GM23338 (cell line): ENCODE data around the gene PNKP. TPM values are rescaled to one million over a fixed set of nuclear protein-coding genes. Genes with fewer than 3 reads are reported as not detected.

Experiments
- ATAC-seq: fragments of 200-7000 bp; cut with Tn5 transposase; 3 replicates; pipeline ENCODE4 v1.9.1; 2020
- DNase-seq: peaks from one replicate; pipeline ENCODE4 v3.0.0-alpha.2; 2015; ENCODE audit warnings: low spot score
- H2AFZ ChIP-seq: fragments of 200-600 bp; sonication (generic); 2 replicates; pipeline ENCODE4 v1.8.0; 2016; ENCODE audit warnings: antibody characterized with exemption, mild to moderate bottlenecking, moderate library complexity
- H3F3A ChIP-seq: fragments of 200-600 bp; sonication (generic); replicated peaks from 2 replicates; pipeline ENCODE4 v1.8.0; 2017; ENCODE audit warnings: antibody characterized with exemption, mixed run types, low read depth
- H3K27ac ChIP-seq: fragments of 200-600 bp; sonication (generic); 2 replicates; pipeline ENCODE4 v1.6.1; 2016; ENCODE audit warnings: low read depth
- H3K27me3 ChIP-seq: fragments of 200-600 bp; sonication (generic); 2 replicates; pipeline ENCODE4 v1.8.0; 2016; ENCODE audit warnings: mild to moderate bottlenecking, mixed run types, moderate library complexity; ENCODE audit not compliant: insufficient read depth
- H3K36me3 ChIP-seq: fragments of 200-600 bp; sonication (generic); 2 replicates; pipeline ENCODE4 v1.8.0; 2016; ENCODE audit warnings: mild to moderate bottlenecking; ENCODE audit not compliant: insufficient read depth
- H3K4me1 ChIP-seq: fragments of 200-600 bp; sonication (generic); 2 replicates; pipeline ENCODE4 v1.8.0; 2016; ENCODE audit warnings: mild to moderate bottlenecking, moderate library complexity; ENCODE audit not compliant: insufficient read depth
- H3K4me2 ChIP-seq: fragments of 200-600 bp; sonication (generic); 2 replicates; pipeline ENCODE4 v1.7.1; 2017; ENCODE audit warnings: mixed run types
- H3K4me3 ChIP-seq: fragments of 200-600 bp; sonication (generic); 2 replicates; pipeline ENCODE4 v1.6.1; 2016; ENCODE audit warnings: mixed run types
- H3K79me2 ChIP-seq: fragments of 200-600 bp; sonication (generic); replicated peaks from 2 replicates; pipeline ENCODE4 v1.8.0; 2017; ENCODE audit warnings: mild to moderate bottlenecking; ENCODE audit not compliant: insufficient read depth
- H3K9me2 ChIP-seq: fragments of 200-600 bp; sonication (generic); 2 replicates; pipeline ENCODE4 v1.8.0; 2017; ENCODE audit not compliant: insufficient read depth
- H4K20me1 ChIP-seq: fragments of 200-600 bp; sonication (generic); replicated peaks from 2 replicates; pipeline ENCODE4 v1.8.0; 2017; ENCODE audit warnings: mild to moderate bottlenecking; ENCODE audit not compliant: insufficient read depth
- H3K27ac Mint-ChIP-seq: 2 replicates; pipeline ENCODE4 v1.8.0; 2020; ENCODE audit warnings: inconsistent platforms, mild to moderate bottlenecking, moderate library complexity, mixed read lengths
- H3K27me3 Mint-ChIP-seq: 3 replicates; pipeline ENCODE4 v1.8.0; 2022; ENCODE audit warnings: low read depth, mild to moderate bottlenecking, moderate library complexity, mixed read lengths, inconsistent platforms; ENCODE audit not compliant: insufficient read depth, poor library complexity
- H3K36me3 Mint-ChIP-seq: 3 replicates; pipeline ENCODE4 v1.8.0; 2021; ENCODE audit warnings: low read depth, mild to moderate bottlenecking, inconsistent platforms, moderate library complexity, mixed read lengths
- H3K4me1 Mint-ChIP-seq: 3 replicates; pipeline ENCODE4 v1.8.0; 2020; ENCODE audit warnings: mild to moderate bottlenecking, inconsistent platforms, mixed read lengths
- H3K4me3 Mint-ChIP-seq: 3 replicates; pipeline ENCODE4 v1.8.0; 2021; ENCODE audit warnings: moderate library complexity, mild to moderate bottlenecking, inconsistent platforms, mixed read lengths
- H3K9me3 Mint-ChIP-seq: 3 replicates; pipeline ENCODE4 v1.8.0; 2020; ENCODE audit warnings: moderate library complexity, mild to moderate bottlenecking, inconsistent platforms, mixed read lengths
- CREB1 ChIP-seq: fragments of 250-450 bp; sonication (Bioruptor Pico); IDR thresholded peaks from 2 replicates; pipeline ENCODE4 v1.5.0; 2020; ENCODE audit warnings: low read depth, mild to moderate bottlenecking, moderate library complexity
- EZH2 ChIP-seq: fragments of 200-600 bp; sonication (generic); IDR thresholded peaks from one replicate; pipeline ENCODE4 v1.8.0; 2017; ENCODE audit warnings: antibody characterized with exemption, mild to moderate bottlenecking, low read depth; ENCODE audit not compliant: unreplicated experiment
- EZH2phosphoT487 ChIP-seq: fragments of 200-600 bp; sonication (generic); IDR thresholded peaks from one replicate; pipeline ENCODE4 v1.8.1; 2018; ENCODE audit warnings: antibody characterized with exemption; ENCODE audit not compliant: unreplicated experiment
- JUNB ChIP-seq: IDR thresholded peaks from one replicate; pipeline ENCODE4 v1.6.1; 2016; ENCODE audit warnings: antibody characterized with exemption; ENCODE audit not compliant: unreplicated experiment
- NANOG ChIP-seq: IDR thresholded peaks from 2 replicates; pipeline ENCODE4 v1.6.1; 2016; ENCODE audit warnings: antibody characterized with exemption, borderline replicate concordance
- POLR2AphosphoS5 ChIP-seq: IDR thresholded peaks from 2 replicates; pipeline ENCODE4 v1.6.1; 2016; ENCODE audit warnings: antibody characterized with exemption, low read depth
- STAT1 ChIP-seq: IDR thresholded peaks from one replicate; pipeline ENCODE4 v1.6.1; 2016; ENCODE audit warnings: antibody characterized with exemption; ENCODE audit not compliant: unreplicated experiment
- ZNF114 ChIP-seq: fragments of 250-450 bp; sonication (Bioruptor Pico); IDR thresholded peaks from 2 replicates; pipeline ENCODE4 v1.5.0; 2020; ENCODE audit warnings: mild to moderate bottlenecking, moderate library complexity
- ZNF331 ChIP-seq: fragments of 250-450 bp; sonication (Bioruptor Pico); IDR thresholded peaks from 2 replicates; pipeline ENCODE4 v1.5.0; 2020; ENCODE audit warnings: low read depth, mild to moderate bottlenecking, moderate library complexity
- polyA plus RNA-seq: library from polyadenylated mRNA; unstranded; fragments of >200 nt; fragmentation: Nextera tagmentation; extraction: Ambion mirVana; gene quantifications from 2 replicates; pipeline ENCODE4 v1.2.1, GENCODE V29; 2016
- total RNA-seq: library from RNA; depleted of rRNA; stranded (reverse); fragments of >200 nt; shearing (Covaris generic); gene quantifications from 2 replicates; pipeline ENCODE4 v1.2.3, GENCODE V29; 2014
- TF ChIP-seq, protein P1 (sequence below): IDR thresholded peaks from 2 replicates; pipeline ENCODE4 v1.6.1; 2016; ENCODE audit warnings: antibody characterized with exemption
- TF ChIP-seq, protein P2 (sequence below): IDR thresholded peaks from one replicate; pipeline ENCODE4 v1.6.1; 2018; ENCODE audit warnings: antibody characterized with exemption; ENCODE audit not compliant: unreplicated experiment
- TF ChIP-seq, protein P3 (sequence below): fragments of 250-450 bp; sonication (Bioruptor Pico); IDR thresholded peaks from 2 replicates; pipeline ENCODE4 v1.5.0; 2020; ENCODE audit warnings: mild to moderate bottlenecking, moderate library complexity
- TF ChIP-seq, protein P4 (sequence below), 2 experiments: fragments of 200-600 bp in 1 of 2; sonication (generic) in 1 of 2; conservative IDR thresholded peaks; 2 replicates each; pipeline versions ENCODE4 v1.5.1 to v1.6.1; 2016 to 2017; ENCODE audit warnings: antibody characterized with exemption in 2 of 2, low read depth in 2 of 2, mild to moderate bottlenecking in 2 of 2, moderate library complexity in 1 of 2

Gene PNKP
- total and polyA plus RNA-seq, 2 experiments from 2014 or later, result 99.6 to 109 TPM

DNA sequence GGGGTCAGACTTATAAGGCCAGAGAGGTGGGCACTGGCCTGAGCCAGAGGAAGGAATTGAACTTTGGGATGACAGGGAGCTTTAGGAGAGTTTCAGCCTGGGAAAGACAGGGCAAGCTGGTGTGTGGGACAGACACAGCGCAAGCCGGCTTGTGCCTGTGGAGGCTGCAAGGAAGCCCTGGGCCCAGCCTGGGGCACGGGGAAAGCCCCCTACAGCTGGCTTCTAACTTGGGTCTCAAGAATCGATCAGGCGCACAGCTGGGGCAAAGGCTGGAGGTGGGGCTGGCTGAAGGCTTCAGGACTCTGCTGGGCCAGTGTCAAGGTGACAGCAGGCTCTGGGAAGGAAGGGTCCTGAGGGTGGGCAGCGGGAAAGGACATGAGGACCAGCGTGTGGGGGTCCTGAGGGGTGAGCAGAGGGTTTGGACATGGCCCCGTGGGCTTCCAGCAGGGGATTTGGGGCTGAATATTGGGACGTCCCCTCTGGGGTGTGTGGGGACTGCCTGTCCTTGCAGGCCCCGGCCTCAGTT is 13.5 kb downstream of the PNKP start:
- Histone ChIP-seq H3K27me3 (no peaks in the 10 kb centered on the region), H3K79me2 (peaks cover 32% of the 10 kb centered on the region), H3K9me2 (no peaks in the 10 kb centered on the region), H4K20me1 (peaks cover 28% of the 10 kb centered on the region), H3K4me2 (0 out of 2 replicates have a peak overlapping the region, but pooled peaks have one; percentile 95), H3F3A (peaks cover 47% of the 10 kb centered on the region), H3K4me3 (no peak overlapping the region), H2AFZ (no peak overlapping the region), H3K27ac (no peak overlapping the region), H3K4me1 (peaks cover 21% of the 10 kb centered on the region), H3K36me3 (no peaks in the 10 kb centered on the region; the same call in 1 of the 2 replicates)
- TF ChIP-seq ZNF114 (no peak), ZNF331 (no peak), EZH2phosphoT487 (no peak), NANOG (no peak), EZH2 (no peak), POLR2AphosphoS5 (no peak), STAT1 (no peak), JUNB (no peak), CREB1 (CRISPR knock-in tag) (no peak)
- TF ChIP-seq, protein P1, sequence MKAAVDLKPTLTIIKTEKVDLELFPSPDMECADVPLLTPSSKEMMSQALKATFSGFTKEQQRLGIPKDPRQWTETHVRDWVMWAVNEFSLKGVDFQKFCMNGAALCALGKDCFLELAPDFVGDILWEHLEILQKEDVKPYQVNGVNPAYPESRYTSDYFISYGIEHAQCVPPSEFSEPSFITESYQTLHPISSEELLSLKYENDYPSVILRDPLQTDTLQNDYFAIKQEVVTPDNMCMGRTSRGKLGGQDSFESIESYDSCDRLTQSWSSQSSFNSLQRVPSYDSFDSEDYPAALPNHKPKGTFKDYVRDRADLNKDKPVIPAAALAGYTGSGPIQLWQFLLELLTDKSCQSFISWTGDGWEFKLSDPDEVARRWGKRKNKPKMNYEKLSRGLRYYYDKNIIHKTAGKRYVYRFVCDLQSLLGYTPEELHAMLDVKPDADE, result no peak
- TF ChIP-seq, protein P2, sequence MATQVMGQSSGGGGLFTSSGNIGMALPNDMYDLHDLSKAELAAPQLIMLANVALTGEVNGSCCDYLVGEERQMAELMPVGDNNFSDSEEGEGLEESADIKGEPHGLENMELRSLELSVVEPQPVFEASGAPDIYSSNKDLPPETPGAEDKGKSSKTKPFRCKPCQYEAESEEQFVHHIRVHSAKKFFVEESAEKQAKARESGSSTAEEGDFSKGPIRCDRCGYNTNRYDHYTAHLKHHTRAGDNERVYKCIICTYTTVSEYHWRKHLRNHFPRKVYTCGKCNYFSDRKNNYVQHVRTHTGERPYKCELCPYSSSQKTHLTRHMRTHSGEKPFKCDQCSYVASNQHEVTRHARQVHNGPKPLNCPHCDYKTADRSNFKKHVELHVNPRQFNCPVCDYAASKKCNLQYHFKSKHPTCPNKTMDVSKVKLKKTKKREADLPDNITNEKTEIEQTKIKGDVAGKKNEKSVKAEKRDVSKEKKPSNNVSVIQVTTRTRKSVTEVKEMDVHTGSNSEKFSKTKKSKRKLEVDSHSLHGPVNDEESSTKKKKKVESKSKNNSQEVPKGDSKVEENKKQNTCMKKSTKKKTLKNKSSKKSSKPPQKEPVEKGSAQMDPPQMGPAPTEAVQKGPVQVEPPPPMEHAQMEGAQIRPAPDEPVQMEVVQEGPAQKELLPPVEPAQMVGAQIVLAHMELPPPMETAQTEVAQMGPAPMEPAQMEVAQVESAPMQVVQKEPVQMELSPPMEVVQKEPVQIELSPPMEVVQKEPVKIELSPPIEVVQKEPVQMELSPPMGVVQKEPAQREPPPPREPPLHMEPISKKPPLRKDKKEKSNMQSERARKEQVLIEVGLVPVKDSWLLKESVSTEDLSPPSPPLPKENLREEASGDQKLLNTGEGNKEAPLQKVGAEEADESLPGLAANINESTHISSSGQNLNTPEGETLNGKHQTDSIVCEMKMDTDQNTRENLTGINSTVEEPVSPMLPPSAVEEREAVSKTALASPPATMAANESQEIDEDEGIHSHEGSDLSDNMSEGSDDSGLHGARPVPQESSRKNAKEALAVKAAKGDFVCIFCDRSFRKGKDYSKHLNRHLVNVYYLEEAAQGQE, result no peak
- TF ChIP-seq, protein P3, sequence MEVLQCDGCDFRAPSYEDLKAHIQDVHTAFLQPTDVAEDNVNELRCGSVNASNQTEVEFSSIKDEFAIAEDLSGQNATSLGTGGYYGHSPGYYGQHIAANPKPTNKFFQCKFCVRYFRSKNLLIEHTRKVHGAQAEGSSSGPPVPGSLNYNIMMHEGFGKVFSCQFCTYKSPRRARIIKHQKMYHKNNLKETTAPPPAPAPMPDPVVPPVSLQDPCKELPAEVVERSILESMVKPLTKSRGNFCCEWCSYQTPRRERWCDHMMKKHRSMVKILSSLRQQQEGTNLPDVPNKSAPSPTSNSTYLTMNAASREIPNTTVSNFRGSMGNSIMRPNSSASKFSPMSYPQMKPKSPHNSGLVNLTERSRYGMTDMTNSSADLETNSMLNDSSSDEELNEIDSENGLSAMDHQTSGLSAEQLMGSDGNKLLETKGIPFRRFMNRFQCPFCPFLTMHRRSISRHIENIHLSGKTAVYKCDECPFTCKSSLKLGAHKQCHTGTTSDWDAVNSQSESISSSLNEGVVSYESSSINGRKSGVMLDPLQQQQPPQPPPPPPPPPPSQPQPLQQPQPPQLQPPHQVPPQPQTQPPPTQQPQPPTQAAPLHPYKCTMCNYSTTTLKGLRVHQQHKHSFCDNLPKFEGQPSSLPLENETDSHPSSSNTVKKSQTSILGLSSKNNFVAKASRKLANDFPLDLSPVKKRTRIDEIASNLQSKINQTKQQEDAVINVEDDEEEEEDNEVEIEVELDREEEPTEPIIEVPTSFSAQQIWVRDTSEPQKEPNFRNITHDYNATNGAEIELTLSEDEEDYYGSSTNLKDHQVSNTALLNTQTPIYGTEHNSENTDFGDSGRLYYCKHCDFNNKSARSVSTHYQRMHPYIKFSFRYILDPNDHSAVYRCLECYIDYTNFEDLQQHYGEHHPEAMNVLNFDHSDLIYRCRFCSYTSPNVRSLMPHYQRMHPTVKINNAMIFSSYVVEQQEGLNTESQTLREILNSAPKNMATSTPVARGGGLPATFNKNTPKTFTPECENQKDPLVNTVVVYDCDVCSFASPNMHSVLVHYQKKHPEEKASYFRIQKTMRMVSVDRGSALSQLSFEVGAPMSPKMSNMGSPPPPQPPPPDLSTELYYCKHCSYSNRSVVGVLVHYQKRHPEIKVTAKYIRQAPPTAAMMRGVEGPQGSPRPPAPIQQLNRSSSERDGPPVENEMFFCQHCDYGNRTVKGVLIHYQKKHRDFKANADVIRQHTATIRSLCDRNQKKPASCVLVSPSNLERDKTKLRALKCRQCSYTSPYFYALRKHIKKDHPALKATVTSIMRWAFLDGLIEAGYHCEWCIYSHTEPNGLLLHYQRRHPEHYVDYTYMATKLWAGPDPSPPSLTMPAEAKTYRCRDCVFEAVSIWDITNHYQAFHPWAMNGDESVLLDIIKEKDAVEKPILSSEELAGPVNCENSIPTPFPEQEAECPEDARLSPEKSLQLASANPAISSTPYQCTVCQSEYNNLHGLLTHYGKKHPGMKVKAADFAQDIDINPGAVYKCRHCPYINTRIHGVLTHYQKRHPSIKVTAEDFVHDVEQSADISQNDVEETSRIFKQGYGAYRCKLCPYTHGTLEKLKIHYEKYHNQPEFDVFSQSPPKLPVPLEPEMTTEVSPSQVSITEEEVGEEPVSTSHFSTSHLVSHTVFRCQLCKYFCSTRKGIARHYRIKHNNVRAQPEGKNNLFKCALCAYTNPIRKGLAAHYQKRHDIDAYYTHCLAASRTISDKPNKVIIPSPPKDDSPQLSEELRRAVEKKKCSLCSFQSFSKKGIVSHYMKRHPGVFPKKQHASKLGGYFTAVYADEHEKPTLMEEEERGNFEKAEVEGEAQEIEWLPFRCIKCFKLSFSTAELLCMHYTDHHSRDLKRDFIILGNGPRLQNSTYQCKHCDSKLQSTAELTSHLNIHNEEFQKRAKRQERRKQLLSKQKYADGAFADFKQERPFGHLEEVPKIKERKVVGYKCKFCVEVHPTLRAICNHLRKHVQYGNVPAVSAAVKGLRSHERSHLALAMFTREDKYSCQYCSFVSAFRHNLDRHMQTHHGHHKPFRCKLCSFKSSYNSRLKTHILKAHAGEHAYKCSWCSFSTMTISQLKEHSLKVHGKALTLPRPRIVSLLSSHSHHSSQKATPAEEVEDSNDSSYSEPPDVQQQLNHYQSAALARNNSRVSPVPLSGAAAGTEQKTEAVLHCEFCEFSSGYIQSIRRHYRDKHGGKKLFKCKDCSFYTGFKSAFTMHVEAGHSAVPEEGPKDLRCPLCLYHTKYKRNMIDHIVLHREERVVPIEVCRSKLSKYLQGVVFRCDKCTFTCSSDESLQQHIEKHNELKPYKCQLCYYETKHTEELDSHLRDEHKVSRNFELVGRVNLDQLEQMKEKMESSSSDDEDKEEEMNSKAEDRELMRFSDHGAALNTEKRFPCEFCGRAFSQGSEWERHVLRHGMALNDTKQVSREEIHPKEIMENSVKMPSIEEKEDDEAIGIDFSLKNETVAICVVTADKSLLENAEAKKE (CRISPR knock-in tag), result no peak
- TF ChIP-seq, protein P4, sequence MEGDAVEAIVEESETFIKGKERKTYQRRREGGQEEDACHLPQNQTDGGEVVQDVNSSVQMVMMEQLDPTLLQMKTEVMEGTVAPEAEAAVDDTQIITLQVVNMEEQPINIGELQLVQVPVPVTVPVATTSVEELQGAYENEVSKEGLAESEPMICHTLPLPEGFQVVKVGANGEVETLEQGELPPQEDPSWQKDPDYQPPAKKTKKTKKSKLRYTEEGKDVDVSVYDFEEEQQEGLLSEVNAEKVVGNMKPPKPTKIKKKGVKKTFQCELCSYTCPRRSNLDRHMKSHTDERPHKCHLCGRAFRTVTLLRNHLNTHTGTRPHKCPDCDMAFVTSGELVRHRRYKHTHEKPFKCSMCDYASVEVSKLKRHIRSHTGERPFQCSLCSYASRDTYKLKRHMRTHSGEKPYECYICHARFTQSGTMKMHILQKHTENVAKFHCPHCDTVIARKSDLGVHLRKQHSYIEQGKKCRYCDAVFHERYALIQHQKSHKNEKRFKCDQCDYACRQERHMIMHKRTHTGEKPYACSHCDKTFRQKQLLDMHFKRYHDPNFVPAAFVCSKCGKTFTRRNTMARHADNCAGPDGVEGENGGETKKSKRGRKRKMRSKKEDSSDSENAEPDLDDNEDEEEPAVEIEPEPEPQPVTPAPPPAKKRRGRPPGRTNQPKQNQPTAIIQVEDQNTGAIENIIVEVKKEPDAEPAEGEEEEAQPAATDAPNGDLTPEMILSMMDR (conservative IDR thresholded peaks at IDR 0.05; ENCODE audit: low read depth in 2 of 2), result no peak
- Mint-ChIP-seq H3K4me1 (peaks cover 24% of the 10 kb centered on the region), H3K27ac (no peak overlapping the region), H3K4me3 (peak overlapping the region; percentile 38; the same call in 1 of the 3 replicates), H3K9me3 (peaks cover 11% of the 10 kb centered on the region), H3K36me3 (peaks cover 66% of the 10 kb centered on the region), H3K27me3 (peaks cover 54% of the 10 kb centered on the region)
- DNase-seq (no peak), ATAC-seq (no peak)
